ENCODE measurements around the gene SSR2.

Gene SSR2

GRCh38 chr1:156020293-156021092 is at the start of gene SSR2:
TSS of gene SSR2 (minus strand) at chr1:156020951. CDS start at chr1:156020167, 784 bp downstream.
- peak; percentile 68 for DNase-seq (ENCODE audit: extremely low read depth, insufficient read length)
- Histone ChIP-seq H3K36me3 (ENCODE audit: control insufficient read depth, insufficient read depth, low read length) (peaks cover 2% of the 10 kb centered on the region), H3K27me3 (replicated peaks; ENCODE audit: control insufficient read depth, insufficient read depth, low read length) (no peaks in the 10 kb centered on the region), H3K4me3 (replicated peaks; ENCODE audit: low read depth, low read length) (peak within 1 kb of the TSS; percentile 73)
- no peak for TF ChIP-seq CTCF (IDR thresholded peaks at IDR 0.05; ENCODE audit: insufficient read depth, low read length, poor library complexity, severe bottlenecking)

- Histone ChIP-seq H3K27me3 (replicated peaks; ENCODE audit: control insufficient read depth, insufficient read depth, low read length) (no peaks in the 10 kb centered on the region; the same call in 1 of the 2 replicates), H3K4me3 (replicated peaks; ENCODE audit: low read depth, low read length) (no peak overlapping the region), H3K36me3 (ENCODE audit: control insufficient read depth, insufficient read depth, low read length) (no peaks in the 10 kb centered on the region)
- DNase-seq (ENCODE audit: extremely low read depth, insufficient read length): no peak
- TF ChIP-seq CTCF (IDR thresholded peaks at IDR 0.05; ENCODE audit: insufficient read depth, low read length, poor library complexity, severe bottlenecking): no peak
Observed at GRCh38 chr1:156070548-156070947, 49.8 kb upstream of the SSR2 start.

GRCh38 chr1:156069490-156070455 is 49.0 kb upstream of the SSR2 start:
- no peak for TF ChIP-seq CTCF (IDR thresholded peaks at IDR 0.05; ENCODE audit: insufficient read depth, low read length, poor library complexity, severe bottlenecking)
- Histone ChIP-seq H3K36me3 (ENCODE audit: control insufficient read depth, insufficient read depth, low read length) (no peaks in the 10 kb centered on the region), H3K27me3 (replicated peaks; ENCODE audit: control insufficient read depth, insufficient read depth, low read length) (no peaks in the 10 kb centered on the region; the same call in 1 of the 2 replicates), H3K4me3 (replicated peaks; ENCODE audit: low read depth, low read length) (no peak overlapping the region)
- DNase-seq (ENCODE audit: extremely low read depth, insufficient read length): no peak

GRCh38 chr1:156067262-156067661 is 46.5 kb upstream of the SSR2 start:
- no peak for TF ChIP-seq CTCF (IDR thresholded peaks at IDR 0.05; ENCODE audit: insufficient read depth, low read length, poor library complexity, severe bottlenecking)
- DNase-seq (ENCODE audit: extremely low read depth, insufficient read length): no peak
- H3K4me3 ChIP-seq (replicated peaks; ENCODE audit: low read depth, low read length): no peak overlapping the region

GRCh38 chr1:156065871-156066270 is 45.1 kb upstream of the SSR2 start:
- H3K4me3 ChIP-seq (replicated peaks; ENCODE audit: low read depth, low read length): no peak overlapping the region
- TF ChIP-seq CTCF (IDR thresholded peaks at IDR 0.05; ENCODE audit: insufficient read depth, low read length, poor library complexity, severe bottlenecking): no peak
- no peaks in the 10 kb centered on the region; the same call in 1 of the 2 replicates for H3K27me3 ChIP-seq (replicated peaks; ENCODE audit: control insufficient read depth, insufficient read depth, low read length)
- no peak for DNase-seq (ENCODE audit: extremely low read depth, insufficient read length)
- H3K36me3 ChIP-seq (ENCODE audit: control insufficient read depth, insufficient read depth, low read length): no peaks in the 10 kb centered on the region

More at GRCh38 chr1:156067262-156067661, 46.5 kb upstream of the SSR2 start:
- H3K27me3 ChIP-seq (replicated peaks; ENCODE audit: control insufficient read depth, insufficient read depth, low read length): no peaks in the 10 kb centered on the region; the same call in 1 of the 2 replicates
- no peaks in the 10 kb centered on the region for H3K36me3 ChIP-seq (ENCODE audit: control insufficient read depth, insufficient read depth, low read length)
